ENCODE measurements around the gene ANKDD1B.

DNA sequence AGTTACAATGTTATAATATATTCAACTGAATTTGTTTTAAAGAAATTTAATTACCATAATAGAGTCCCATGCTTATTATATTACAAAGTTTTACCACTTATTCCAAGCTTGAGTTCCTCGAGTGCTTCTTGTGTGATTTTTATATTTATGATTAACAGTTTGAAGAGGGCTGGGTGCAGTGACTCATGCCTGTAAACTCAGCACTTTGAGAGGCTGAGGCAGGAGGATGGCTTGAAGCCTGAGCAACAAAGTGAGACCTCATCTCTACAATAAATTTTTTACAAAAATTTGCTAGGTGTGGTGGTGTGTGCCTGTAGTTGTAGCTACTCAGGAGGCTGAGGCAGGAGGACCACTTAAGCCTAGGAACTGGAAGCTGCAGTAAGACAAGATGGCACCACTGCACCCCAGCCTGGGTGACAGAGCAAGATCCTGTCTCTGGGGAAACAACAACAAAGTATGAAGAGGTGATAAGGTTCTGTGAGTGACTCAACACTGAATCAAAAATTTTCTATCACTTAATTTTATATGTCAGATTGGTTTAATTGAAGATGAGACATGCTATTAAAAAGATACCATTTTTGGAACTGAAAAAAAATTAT, 96.8 kb downstream of the ANKDD1B start:
- TF ChIP-seq, protein P1, sequence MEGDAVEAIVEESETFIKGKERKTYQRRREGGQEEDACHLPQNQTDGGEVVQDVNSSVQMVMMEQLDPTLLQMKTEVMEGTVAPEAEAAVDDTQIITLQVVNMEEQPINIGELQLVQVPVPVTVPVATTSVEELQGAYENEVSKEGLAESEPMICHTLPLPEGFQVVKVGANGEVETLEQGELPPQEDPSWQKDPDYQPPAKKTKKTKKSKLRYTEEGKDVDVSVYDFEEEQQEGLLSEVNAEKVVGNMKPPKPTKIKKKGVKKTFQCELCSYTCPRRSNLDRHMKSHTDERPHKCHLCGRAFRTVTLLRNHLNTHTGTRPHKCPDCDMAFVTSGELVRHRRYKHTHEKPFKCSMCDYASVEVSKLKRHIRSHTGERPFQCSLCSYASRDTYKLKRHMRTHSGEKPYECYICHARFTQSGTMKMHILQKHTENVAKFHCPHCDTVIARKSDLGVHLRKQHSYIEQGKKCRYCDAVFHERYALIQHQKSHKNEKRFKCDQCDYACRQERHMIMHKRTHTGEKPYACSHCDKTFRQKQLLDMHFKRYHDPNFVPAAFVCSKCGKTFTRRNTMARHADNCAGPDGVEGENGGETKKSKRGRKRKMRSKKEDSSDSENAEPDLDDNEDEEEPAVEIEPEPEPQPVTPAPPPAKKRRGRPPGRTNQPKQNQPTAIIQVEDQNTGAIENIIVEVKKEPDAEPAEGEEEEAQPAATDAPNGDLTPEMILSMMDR (IDR thresholded peaks at IDR 0.05) = no peak
- TF ChIP-seq POLR2A (IDR thresholded peaks at IDR 0.05) (no peak), POLR2AphosphoS5 (IDR thresholded peaks at IDR 0.05) (no peak)

Data from prostate gland (tissue), 2 donors.